Lung (tissue), 12 donors: ENCODE results near the gene CSF1. TPM values are rescaled to one million over a fixed set of nuclear protein-coding genes. Genes with fewer than 3 reads are reported as not detected.
A peak's percentile ranks its signal among the peaks of the same experiment; 100 is the strongest.
"Not testable (repeated sequence)": the region's sequence is repeated elsewhere in the genome, so short reads cannot be mapped to it uniquely, and the experiment has no call there.

ENCODE experiments used
- ATAC-seq: fragments of 200-7000 bp; cut with Tn5 transposase; one replicate; pipeline ENCODE4 v1.9.1; 2020; ENCODE audit warnings: moderate number of reproducible peaks; ENCODE audit not compliant: insufficient read depth, low FRiP score
- DNase-seq, 3 donors: peaks; one replicate each; pipeline ENCODE4 v3.0.0-alpha.2; 2013 to 2017
- H3K27ac ChIP-seq, 2 donors: one replicate each; pipeline ENCODE4 v1.5.1; 2013; ENCODE audit warnings: mild to moderate bottlenecking in 2 of 2, moderate library complexity in 2 of 2, control low read depth in 1 of 2, inconsistent platforms in 1 of 2, low read depth in 1 of 2, low read length in 1 of 2
- H3K27me3 ChIP-seq, 3 donors: one replicate each; pipeline ENCODE4 v1.5.1; 2013; ENCODE audit warnings: low read length in 2 of 3; ENCODE audit not compliant: control insufficient read depth in 3 of 3, insufficient read depth in 3 of 3
- H3K36me3 ChIP-seq, 4 donors: one replicate each; pipeline ENCODE4 v1.5.1; 2013; ENCODE audit warnings: low read length in 4 of 4, mild to moderate bottlenecking in 1 of 4, moderate library complexity in 1 of 4; ENCODE audit not compliant: control insufficient read depth in 4 of 4, insufficient read depth in 4 of 4
- H3K4me1 ChIP-seq, 5 donors: one replicate each; pipeline ENCODE4 v1.5.1; 2013; ENCODE audit warnings: low read length in 5 of 5, mild to moderate bottlenecking in 2 of 5, moderate library complexity in 1 of 5; ENCODE audit not compliant: control insufficient read depth in 5 of 5, insufficient read depth in 5 of 5
- H3K4me3 ChIP-seq: one replicate; pipeline ENCODE4 v1.5.1; 2013; ENCODE audit warnings: mild to moderate bottlenecking, control low read depth, moderate library complexity
- H3K9ac ChIP-seq, 2 donors: one replicate each; pipeline ENCODE4 v1.5.1; 2013; ENCODE audit warnings: low read length in 2 of 2, control low read depth in 1 of 2; ENCODE audit not compliant: insufficient read depth in 1 of 2
- H3K9me3 ChIP-seq, 4 donors: one replicate each; pipeline ENCODE4 v1.5.1; 2013; ENCODE audit warnings: low read length in 3 of 4, mild to moderate bottlenecking in 1 of 4, moderate library complexity in 1 of 4; ENCODE audit not compliant: control insufficient read depth in 4 of 4, insufficient read depth in 3 of 4
- CTCF ChIP-seq: IDR thresholded peaks from 2 replicates; pipeline ENCODE4 v1.5.1; 2012; ENCODE audit warnings: mild to moderate bottlenecking; ENCODE audit errors: control extremely low read depth, extremely low read depth
- WGBS, 2 donors: extraction: QIAGEN DNeasy Blood & Tissue Kit; methylation state at CpG; one replicate each; pipeline ENCODE4 v1.1.7; 2013; 5-methylcytosine and 5-hydroxymethylcytosine counted together
- polyA plus RNA-seq, 2 donors: library from polyadenylated mRNA; stranded (reverse); fragments of 200-250 nt; gene quantifications; one replicate each; pipeline ENCODE4 v1.2.1, GENCODE V29; 2013
- total RNA-seq, 2 donors: library from RNA; depleted of rRNA in 1 of 2; stranded (reverse); fragments of >200 nt in 1 of 2; gene quantifications; one replicate each; pipeline ENCODE4 v1.2.1, GENCODE V29; 2014 to 2021
- donor health status: control.
- donor health status: control.
- donor health status: Bipolar disorder and iron deficiency.
- donor health status: healthy.
- donor health status: DM: yes; HTN: yes; CAD: no.

The CSF1 gene
- total and polyA plus RNA-seq, 4 donors = 13.5 to 65.3 (median 28.5) TPM

DNA sequence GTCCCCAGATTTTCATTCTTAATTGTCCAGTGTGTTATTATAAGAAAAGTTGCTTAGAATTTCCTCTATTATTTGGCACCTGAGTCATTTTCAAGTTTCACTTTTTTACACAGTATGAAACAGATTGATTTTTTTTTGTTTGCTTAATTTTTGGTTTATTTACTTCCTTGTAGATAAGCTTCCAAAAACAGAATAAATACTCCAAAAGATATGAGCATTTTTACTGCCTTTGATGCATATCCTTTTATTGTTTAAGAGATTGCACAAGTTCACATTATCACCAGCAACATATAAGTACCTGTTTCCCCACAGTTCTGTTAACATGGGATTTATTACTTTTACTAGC is 37.6 kb downstream of the CSF1 start:
- H3K4me3 ChIP-seq = no peak overlapping the region
- no peaks in the 10 kb centered on the region for H3K27me3 ChIP-seq
- H3K36me3 ChIP-seq = no peaks in the 10 kb centered on the region
- DNase-seq = no peak
- TF ChIP-seq CTCF = no peak
- no peak overlapping the region for H3K9ac ChIP-seq
- no peak overlapping the region for H3K27ac ChIP-seq
- H3K4me1 ChIP-seq = peaks cover 0 to 2% (median 0%) of the 10 kb centered on the region in 5 donors
- ATAC-seq = peak; percentile 19
- H3K9me3 ChIP-seq = no peaks in the 10 kb centered on the region

DNA sequence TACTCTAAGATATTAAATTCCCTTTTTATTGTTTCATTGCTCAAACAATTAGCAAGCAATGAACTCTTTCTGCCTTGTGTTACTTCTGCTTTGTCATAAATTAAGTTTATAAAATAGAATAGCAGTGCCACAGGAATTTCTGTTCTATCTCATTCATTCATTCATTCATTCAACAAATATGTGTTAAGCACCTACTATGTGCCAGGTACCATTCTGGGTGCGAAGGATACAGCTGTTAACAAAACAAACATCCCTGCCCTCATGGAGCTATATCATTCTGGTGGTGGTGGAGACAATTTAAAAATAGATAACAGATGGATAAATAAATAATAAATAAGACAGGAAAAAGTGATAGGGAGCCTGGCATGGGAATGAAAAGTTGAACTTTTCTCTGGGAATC is 39.4 kb downstream of the CSF1 start:
- H3K27me3 ChIP-seq = no peaks in the 10 kb centered on the region
- no peak overlapping the region for H3K9ac ChIP-seq
- ATAC-seq = no peak
- no peak for DNase-seq
- no peak overlapping the region for H3K27ac ChIP-seq
- H3K4me1 ChIP-seq = peaks cover 0 to 2% (median 0%) of the 10 kb centered on the region in 5 donors
- TF ChIP-seq CTCF = no peak
- H3K4me3 ChIP-seq = no peak overlapping the region
- H3K36me3 ChIP-seq = no peaks in the 10 kb centered on the region
- H3K9me3 ChIP-seq = no peaks in the 10 kb centered on the region
- 88 to 90% methylated on average over 1 of the region's 1 CpG for WGBS, 2 donors

- H3K9me3 ChIP-seq = no peaks in the 10 kb centered on the region
- H3K4me3 ChIP-seq = no peak overlapping the region
- no peak for DNase-seq
- no peak overlapping the region for H3K9ac ChIP-seq
- no peaks in the 10 kb centered on the region for H3K27me3 ChIP-seq
- WGBS, 2 donors = 90 to 92% methylated on average over 2 of the region's 2 CpGs
- ATAC-seq = no peak
- TF ChIP-seq CTCF = no peak
- H3K27ac ChIP-seq = no peak overlapping the region
- no peaks in the 10 kb centered on the region for H3K36me3 ChIP-seq
- peaks cover 0 to 2% (median 0%) of the 10 kb centered on the region in 5 donors for H3K4me1 ChIP-seq
These were observed 39.9 kb downstream of the CSF1 start for GRCh38 chr1:109950509-109950908.

GRCh38 chr1:109951501-109951900 is 40.9 kb downstream of the CSF1 start:
- H3K27me3 ChIP-seq, H3K4me1 ChIP-seq, H3K4me3 ChIP-seq, H3K9ac ChIP-seq, H3K27ac ChIP-seq, DNase-seq, H3K9me3 ChIP-seq, ATAC-seq, H3K36me3 ChIP-seq: not testable (repeated sequence)
- 95 to 96% methylated on average over 5 of the region's 5 CpGs for WGBS, 2 donors
